ENCODE measurements around the gene C3AR1.
"Not testable (repeated sequence)": the region's sequence is repeated elsewhere in the genome, so short reads cannot be mapped to it uniquely, and the experiment has no call there.

Gene C3AR1
- total RNA-seq, result 7.5 to 13.9 reads per million in 2 donors

DNA sequence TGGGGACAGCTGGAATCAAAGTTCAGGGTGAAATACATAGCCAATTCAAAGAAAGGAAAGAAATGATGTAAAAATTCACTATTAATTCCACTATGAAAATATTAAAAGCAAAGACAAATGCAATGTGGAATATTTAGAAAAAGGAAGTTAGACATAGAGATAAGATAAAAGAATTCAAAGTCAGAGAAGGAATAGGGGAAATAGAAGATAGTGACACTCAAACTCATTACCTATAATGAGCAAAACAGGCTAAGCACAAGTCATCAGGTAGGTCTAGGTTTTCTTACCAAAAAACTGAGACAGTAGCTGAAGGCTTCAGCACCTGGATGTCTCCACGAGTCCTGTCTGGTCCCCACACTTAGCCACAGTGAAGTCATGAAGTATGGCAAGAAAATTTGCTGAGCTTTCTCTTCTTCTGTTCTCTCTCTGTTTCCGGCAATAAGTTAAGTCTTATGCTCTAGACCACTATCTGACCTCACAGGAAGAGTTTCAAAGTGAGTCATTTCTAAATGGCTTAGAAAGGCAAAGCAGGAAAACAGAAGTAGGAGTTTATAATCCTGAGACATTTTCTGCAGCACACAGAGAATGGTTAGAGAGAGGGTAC lies at the start of gene C3AR1:
TSS of gene C3AR1 (minus strand) at position 369 of the 604 bp plus-strand sequence. CDS start 6,174 bp downstream, outside the sequence.
- DNase-seq, result peak; percentile 36

GRCh38 chr12:8113117-8113516 lies 47.0 kb upstream of the C3AR1 start:
- not testable (repeated sequence) for DNase-seq

- DNase-seq, result peak; percentile 64
Measured at GRCh38 chr12:8108808-8109398, 42.7 kb upstream of the C3AR1 start.

GRCh38 chr12:8099235-8099634 lies 33.1 kb upstream of the C3AR1 start:
- no peak for DNase-seq

- DNase-seq, result no peak
Measured at GRCh38 chr12:8096281-8096915, 30.2 kb upstream of the C3AR1 start.

GRCh38 chr12:8093291-8093690 lies 27.1 kb upstream of the C3AR1 start:
- no peak for DNase-seq

GRCh38 chr12:8089716-8090115 lies 23.6 kb upstream of the C3AR1 start:
- DNase-seq, result no peak

DNA sequence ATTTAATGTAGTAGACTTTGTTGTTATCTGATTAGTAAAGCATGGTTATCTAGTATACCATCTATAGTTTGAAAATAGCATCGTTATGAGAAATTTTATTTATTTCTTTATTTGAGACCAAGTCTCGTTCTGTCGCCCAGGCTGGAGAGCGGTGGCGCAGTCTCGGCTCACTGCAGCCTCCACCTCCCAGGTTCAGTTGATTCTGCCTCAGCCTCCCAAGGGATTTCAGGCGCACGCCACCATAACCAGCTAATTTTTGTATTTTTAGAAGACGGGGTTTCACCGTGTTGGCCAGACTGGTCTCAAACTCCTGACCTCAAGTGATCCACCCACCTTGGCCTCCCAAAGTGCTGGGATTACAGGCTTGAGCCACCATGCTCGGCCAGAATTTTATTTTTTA lies 23.1 kb upstream of the C3AR1 start:
- DNase-seq, result not testable (repeated sequence)

DNA sequence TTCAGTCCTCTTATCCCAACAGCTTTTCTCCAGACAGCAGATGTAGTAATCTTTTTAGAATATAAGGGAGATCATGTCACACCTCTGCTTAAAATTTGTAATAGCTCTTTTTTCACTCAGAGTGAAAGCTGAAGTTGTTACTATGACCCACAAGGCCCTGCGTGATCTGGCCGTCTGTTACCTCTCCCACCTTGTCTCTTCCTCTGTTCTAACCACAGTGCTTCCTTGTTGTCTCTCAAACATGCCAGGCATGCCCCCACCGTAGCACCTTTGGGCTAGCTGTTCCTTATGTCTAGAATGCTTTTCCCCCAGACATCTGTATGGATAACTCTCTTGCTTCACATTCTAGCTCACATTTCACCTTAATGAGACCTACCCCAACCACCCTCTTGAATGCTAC lies 22.4 kb upstream of the C3AR1 start:
- peak; percentile 31 for DNase-seq

DNA sequence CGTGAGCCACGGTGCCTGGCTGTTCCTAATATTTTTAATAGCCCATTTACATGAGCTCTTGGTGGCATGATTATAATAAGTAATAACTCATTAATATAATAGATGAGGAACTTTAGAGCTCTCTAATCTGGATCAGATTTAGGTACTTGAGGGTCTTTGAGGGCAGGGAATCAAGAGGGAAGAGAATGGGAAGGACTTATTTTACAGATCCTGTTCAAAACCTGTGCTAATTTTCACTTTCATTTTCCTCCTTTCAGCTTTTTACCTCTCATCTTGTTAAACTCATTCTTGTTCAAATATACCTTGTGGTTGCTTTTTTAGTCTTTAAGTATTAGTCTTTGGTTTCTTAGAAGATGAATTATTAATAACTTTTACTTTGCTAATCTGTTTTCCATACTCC lies 21.5 kb upstream of the C3AR1 start:
- no peak for DNase-seq

GRCh38 chr12:8084351-8084750 lies 18.2 kb upstream of the C3AR1 start:
- not testable (repeated sequence) for DNase-seq

DNA sequence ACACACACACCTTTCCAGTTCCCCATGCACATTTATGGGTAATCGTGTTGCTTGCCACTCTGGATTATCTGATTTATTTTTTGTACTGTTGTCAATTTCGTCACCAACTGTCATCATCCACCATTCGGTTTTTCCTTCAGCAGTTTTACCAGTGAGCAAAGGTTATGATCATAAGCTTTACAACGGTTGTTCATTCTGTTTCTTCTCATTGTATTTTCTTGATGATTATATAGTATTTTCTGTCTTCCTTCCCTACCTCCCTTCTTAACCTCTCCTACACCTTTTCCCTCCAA lies 16.6 kb upstream of the C3AR1 start:
- DNase-seq, result no peak

- no peak for DNase-seq
Measured at GRCh38 chr12:8081251-8081920, 15.2 kb upstream of the C3AR1 start.

DNA sequence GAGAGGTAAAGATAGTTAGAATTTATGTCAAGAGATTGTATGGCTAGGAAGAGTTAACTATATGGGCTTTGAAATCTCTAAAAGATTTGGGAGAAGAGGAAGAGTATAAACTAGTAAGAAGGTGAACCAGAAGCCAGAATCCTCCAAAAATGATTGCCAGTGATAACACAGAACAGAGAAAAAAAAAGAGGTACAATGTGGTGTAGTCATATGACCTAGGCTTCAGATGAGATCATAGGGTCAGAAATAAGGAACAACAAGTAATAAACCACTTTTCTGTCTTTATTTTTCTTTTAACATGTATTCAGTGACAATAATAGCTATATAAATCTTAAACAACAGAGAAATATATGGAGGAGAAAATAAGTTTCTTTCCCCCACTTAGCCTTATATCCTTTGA lies 14.0 kb upstream of the C3AR1 start:
- no peak for DNase-seq

- DNase-seq, result no peak
Measured at GRCh38 chr12:8078916-8079315, 12.8 kb upstream of the C3AR1 start.

DNA sequence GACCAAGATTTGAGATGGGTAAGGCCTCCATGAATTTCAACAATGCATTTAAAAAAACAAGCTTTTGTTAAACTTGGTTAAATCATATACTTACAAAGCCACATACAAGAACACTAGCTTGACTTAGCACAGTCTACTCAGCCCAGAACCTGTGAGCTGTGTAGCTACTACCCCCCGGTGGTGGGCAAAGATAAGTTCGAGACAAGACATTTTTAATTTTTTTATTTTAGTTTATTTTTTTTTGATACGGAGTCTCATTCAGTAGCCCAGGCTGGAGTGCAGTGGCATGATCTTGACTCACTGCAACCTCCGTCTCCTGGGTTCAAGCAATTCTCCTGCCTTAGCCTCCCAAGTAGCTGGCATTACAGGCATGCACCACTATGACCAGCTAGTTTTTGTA lies 12.2 kb upstream of the C3AR1 start:
- DNase-seq, result peak; percentile 44

DNA sequence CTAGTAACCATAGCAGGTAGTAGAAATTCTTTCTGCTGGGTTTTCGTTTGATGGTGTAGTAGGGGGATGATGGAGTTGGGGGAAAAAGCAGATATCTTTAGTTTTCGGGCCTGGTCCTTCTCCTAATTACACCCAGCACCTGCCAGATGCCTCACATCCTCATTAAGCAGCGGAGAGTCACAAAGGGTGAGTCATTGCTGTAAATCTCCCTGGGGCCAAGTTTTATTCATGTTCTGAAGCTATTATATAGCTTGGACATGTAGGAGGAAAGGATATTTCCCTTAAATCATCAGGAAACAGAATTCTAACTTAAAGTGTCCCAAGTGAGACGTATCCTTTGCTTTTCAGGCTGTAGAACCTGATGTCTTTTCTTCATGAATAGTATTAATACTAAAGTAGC lies 11.0 kb upstream of the C3AR1 start:
- DNase-seq, result no peak

DNA sequence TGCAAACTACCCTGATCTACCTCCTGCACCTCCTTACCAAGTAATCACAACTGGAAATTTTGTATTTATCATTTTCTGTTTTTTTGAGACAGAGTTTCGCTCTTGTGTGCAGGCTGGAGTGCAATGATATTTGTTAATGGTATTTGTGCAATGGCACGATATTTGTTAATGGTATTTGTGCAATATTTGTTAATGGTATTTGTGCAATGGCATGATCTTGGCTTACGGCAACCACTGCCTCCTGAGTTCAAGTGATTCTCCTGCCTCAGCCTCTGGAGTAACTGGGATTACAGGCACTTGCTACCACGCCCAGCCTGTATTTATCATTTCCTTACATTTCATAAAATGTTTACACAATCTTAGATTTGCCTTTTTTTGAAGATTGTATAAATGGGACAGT lies 10.2 kb upstream of the C3AR1 start:
- no peak for DNase-seq

GRCh38 chr12:8075935-8076334 lies 9.8 kb upstream of the C3AR1 start:
- no peak for DNase-seq

- DNase-seq, result not testable (repeated sequence)
Measured at GRCh38 chr12:8071820-8072219, 5.7 kb upstream of the C3AR1 start.

GRCh38 chr12:8069582-8069981 lies 3.4 kb upstream of the C3AR1 start:
- DNase-seq, result no peak

GRCh38 chr12:8064131-8064530 lies 2.0 kb downstream of the C3AR1 start:
- no peak for DNase-seq

GRCh38 chr12:8058506-8058905 lies 7.7 kb downstream of the C3AR1 start:
- DNase-seq, result no peak

DNA sequence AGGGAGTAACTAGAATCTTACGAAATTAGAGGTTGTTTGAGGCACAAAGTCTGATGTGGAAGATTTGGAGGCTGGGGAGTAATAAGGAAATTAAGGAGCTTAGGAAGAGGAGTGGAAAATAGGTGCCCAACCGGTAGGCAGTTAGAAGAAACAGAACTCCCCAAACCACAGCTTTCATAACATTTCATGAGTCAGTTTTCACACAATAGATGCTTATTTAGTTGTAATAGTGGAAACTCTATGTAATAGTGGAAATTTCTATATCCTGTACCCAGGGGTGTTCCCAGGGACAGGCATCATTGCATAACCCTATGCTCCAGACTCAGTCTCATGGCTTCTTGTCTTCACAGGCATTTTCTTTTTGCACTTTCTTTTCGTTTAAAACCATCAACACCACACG lies 8.3 kb downstream of the C3AR1 start:
- no peak for DNase-seq

Measured in T-helper 9 cell (primary cell).